GM19395 (cell line): ENCODE data around the gene BCO1.

ENCODE experiments used
- ATAC-seq: cut with Tn5 transposase; IDR thresholded peaks from one replicate; pipeline ENCODE4 v1.9.1; 2021; ENCODE audit warnings: mild to moderate bottlenecking, moderate library complexity; ENCODE audit not compliant: unreplicated experiment

BCO1 gene

GRCh38 chr16:81315271-81316175 lies 77.0 kb downstream of the BCO1 start:
- peak; percentile 34 for ATAC-seq

- no peak for ATAC-seq
These were observed 77.6 kb downstream of the BCO1 start for GRCh38 chr16:81316176-81316496.

GRCh38 chr16:81318711-81319110 lies 80.2 kb downstream of the BCO1 start:
- no peak for ATAC-seq

- no peak for ATAC-seq
These were observed 80.9 kb downstream of the BCO1 start for GRCh38 chr16:81319221-81319912.

DNA sequence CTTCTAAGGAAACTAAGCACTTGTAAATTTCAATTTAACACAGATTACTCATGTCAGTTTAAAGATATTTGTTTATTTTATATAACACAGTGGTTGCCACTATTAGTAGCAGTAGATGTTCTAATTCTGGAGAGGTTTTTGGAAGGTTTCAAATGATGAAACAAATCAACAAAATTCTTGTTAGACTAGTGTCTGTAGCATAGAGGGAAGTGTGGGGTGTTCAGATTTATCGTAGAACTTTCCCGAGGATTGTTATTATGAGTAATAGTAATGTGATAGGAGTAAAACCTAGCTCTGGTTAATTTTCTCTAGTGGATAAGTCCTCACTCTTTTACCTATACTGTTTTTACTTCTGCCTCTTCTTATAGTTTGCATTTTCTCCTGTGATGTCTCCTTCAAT lies 82.5 kb downstream of the BCO1 start:
- ATAC-seq, result no peak

DNA sequence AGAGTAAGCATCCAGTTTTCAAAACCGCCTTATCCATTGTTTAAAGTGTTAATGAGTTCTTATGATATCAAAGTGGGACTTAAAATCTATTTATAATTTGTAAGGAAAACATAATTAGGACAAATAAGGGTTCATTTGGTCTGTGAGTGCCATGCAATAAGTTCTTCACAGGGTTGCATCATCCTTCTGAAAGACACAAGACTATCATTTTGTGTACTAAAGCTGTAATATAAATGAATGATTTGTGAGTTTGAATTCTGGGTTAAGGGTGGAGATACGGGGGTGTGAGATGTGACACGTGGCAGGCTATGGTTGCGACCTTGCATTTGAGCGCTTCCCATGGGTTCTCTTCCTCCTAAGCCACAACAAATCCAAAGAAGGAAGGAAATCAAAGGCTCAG lies 83.0 kb downstream of the BCO1 start:
- no peak for ATAC-seq

DNA sequence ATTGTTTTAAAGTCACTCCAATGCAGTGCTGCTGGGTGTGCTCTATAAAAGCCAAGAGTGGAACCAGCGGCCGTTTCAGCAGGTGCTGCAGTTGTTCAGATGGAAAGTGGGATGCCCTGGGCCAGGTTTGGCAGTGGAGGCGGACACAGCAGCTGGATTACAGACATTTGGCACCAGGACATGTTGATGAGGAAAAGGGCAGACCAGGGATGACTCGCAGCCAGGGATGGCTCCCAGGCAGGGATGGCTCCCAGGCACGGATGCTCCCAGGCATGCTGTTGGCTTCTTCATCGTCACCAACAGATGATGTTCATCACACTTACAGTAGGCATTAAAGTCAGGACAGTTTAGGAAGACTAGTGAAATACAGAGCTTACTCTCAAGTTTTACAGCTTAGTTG lies 86.3 kb downstream of the BCO1 start:
- no peak for ATAC-seq

- ATAC-seq, result no peak
These were observed 88.5 kb downstream of the BCO1 start for GRCh38 chr16:81327011-81327410.

- no peak for ATAC-seq
These were observed 89.1 kb downstream of the BCO1 start for GRCh38 chr16:81327447-81328196.

DNA sequence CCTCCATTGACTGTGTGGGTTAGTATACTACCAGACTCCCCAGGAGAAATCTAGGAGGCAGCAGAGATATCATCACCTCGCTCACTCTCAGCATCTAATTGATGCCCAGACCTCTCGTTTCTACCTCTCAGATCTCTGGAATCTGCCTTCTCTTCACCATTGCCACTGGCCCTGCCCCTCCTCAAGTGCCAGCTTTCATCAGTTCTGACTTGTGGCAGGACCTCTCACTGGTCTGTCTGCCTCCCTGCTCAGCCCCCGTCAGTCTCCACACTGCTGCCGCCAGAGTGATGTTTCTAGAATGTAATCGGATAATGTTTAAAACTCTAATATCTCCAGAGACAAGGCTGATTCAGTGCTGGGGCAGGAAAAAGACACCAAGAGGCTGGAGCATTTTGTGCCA lies 91.5 kb downstream of the BCO1 start:
- no peak for ATAC-seq

GRCh38 chr16:81333356-81333755 lies 94.9 kb downstream of the BCO1 start:
- ATAC-seq, result no peak

- ATAC-seq, result no peak
These were observed 97.2 kb downstream of the BCO1 start for GRCh38 chr16:81335669-81336068.

DNA sequence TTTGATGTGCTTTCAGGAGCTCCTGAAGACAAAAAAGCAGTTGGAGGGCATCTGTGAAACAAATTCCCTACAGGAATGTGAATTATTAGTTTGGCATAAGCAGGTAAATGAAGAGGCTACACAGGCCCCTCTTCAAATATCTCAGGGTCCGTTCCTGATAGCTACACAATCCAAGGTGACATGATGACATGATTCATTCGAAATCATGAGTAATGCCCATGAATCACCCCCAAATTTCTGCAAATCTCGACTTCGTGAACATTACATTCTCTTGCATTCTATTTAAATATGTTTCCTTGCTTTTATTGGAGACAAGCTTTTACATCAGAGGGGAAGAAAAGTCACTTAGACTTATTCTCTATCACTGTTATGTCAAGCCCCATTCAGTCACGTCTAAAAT lies 98.6 kb downstream of the BCO1 start:
- ATAC-seq, result no peak
